AML-193 (cell line): ENCODE results near the gene LTBP2.

Experiments
- DNase-seq, 2 experiments: peaks; one replicate each; lab custom pipeline; 2025; lab: John Stamatoyannopoulos, UW

Gene LTBP2

GRCh38 chr14:74571901-74572725 is 39.9 kb downstream of the LTBP2 start:
- peak in 1 of 2 experiments; percentile 23 for DNase-seq

GRCh38 chr14:74571441-74571841 is 40.6 kb downstream of the LTBP2 start:
- DNase-seq, result no peak

- DNase-seq, result no peak
Observed at GRCh38 chr14:74570696-74571095, 41.3 kb downstream of the LTBP2 start.

GRCh38 chr14:74569806-74570591 is 42.0 kb downstream of the LTBP2 start:
- no peak for DNase-seq

GRCh38 chr14:74569387-74569786 is 42.6 kb downstream of the LTBP2 start:
- no peak for DNase-seq

GRCh38 chr14:74568911-74569310 is 43.1 kb downstream of the LTBP2 start:
- no peak for DNase-seq

- DNase-seq, result no peak
Observed at GRCh38 chr14:74568380-74568649, 43.7 kb downstream of the LTBP2 start.

GRCh38 chr14:74567646-74568379 is 44.2 kb downstream of the LTBP2 start:
- DNase-seq, result no peak

- DNase-seq, result no peak
Observed at GRCh38 chr14:74567219-74567618, 44.8 kb downstream of the LTBP2 start.

GRCh38 chr14:74566174-74567141 is 45.6 kb downstream of the LTBP2 start:
- no peak for DNase-seq

- DNase-seq, result no peak
Observed at GRCh38 chr14:74563586-74564159, 48.4 kb downstream of the LTBP2 start.

GRCh38 chr14:74563233-74563585 is 48.8 kb downstream of the LTBP2 start:
- no peak for DNase-seq

GRCh38 chr14:74562515-74563232 is 49.4 kb downstream of the LTBP2 start:
- no peak for DNase-seq

- no peak for DNase-seq
Observed at GRCh38 chr14:74558655-74559054, 53.4 kb downstream of the LTBP2 start.

- DNase-seq, result no peak
Observed at GRCh38 chr14:74557691-74558090, 54.3 kb downstream of the LTBP2 start.

- no peak for DNase-seq
Observed at GRCh38 chr14:74555476-74556050, 56.5 kb downstream of the LTBP2 start.

GRCh38 chr14:74554742-74555362 is 57.2 kb downstream of the LTBP2 start:
- DNase-seq, result no peak

- DNase-seq, result no peak
Observed at GRCh38 chr14:74552623-74553022, 59.4 kb downstream of the LTBP2 start.

GRCh38 chr14:74551431-74552371 is 60.3 kb downstream of the LTBP2 start:
- DNase-seq, result no peak
